ENCODE measurements around the gene THOC5.
"Not testable (repeated sequence)": the region's sequence is repeated elsewhere in the genome, so short reads cannot be mapped to it uniquely, and the experiment has no call there.

Gene THOC5

DNA sequence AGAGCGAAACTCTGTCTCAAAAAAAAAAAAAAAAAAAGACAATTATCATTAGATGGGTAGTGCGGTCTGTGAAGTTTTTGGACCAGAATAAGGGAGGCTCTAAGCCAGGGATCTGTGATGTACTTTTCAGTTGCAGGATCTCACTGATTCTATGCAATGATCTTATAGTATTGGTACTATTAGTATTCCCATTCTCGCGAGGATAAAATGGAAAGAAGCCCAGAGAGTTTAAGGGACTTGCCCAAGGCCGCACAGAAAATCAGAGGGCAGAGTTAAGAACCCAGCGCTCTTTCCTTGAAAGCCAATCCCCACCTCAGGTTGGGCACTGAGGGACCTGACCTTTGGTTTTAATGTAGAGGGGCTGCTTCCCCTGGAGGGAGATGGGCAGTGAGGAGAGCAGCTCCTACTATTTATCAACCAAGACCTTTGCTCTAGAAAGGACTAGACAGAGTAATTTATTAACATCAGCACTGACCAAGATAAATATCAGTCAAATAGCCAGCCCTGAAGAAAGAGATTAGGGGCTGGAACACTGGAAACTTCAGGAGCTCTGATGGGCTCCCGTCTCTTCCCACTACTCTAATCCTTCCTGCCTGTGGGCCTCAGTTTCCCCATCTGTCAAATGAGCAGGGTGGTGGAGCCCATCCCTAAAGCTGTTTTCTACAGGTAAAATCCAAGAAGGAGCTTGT lies 21.3 kb upstream of the THOC5 start:
- no peak for TF ChIP-seq POLR2A (IDR thresholded peaks at IDR 0.05; ENCODE audit: low read depth, low read length)
- FAIRE-seq (no peak), DNase-seq (ENCODE audit: insufficient read length, low spot score) (no peak)

DNA sequence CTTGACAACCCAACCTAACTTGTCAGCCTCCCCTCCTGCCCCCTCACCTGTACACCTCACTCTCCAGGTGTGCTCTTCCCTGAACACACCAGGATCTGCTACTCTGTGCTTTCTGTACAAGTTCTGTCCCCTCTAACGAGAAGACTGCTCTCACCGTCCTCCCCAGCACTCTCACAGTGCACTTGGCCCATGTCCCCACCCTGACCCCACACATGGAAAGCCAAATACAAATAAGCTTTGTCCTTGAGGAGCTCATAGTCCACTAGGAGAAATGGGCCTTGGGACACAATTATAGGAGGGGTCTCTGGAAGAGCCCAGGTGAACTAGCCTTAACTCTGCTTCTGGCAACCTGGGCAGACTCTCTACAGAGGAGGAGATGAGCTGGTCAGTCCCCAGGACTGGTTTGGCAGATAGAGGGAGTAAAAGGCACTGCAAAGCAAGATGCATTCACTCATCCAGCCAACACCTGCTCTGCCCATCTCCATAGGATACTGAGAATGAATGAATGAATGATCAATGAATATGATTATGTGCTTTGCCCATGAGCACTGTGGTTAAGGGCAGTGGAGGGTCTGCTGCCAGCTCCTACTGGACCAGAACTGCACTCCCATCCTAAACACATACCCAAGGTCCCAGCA lies 17.5 kb upstream of the THOC5 start:
- FAIRE-seq, result no peak
- TF ChIP-seq POLR2A (IDR thresholded peaks at IDR 0.05; ENCODE audit: low read depth, low read length), result no peak
- no peak for DNase-seq (ENCODE audit: insufficient read length, low spot score)

DNA sequence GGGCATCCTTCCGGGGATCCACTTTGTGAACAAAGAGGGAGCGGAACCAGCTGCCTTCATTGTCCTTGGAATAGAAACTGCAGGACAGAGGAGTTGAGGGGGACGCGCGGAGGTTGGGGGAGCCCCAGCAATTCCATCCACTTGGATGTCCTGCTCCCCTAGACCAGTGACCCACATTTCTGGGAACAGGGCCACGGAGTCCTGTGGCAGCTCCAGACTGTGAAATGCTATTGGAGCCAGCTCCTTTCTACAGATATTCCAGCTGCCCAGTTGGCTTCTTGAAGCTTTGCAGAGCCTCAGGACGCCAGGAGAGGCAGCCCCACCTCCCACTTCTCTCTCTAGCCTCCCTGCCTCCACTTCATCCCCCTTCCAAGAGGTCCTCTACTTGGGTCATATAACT lies 16.9 kb upstream of the THOC5 start:
- DNase-seq (ENCODE audit: insufficient read length, low spot score), result no peak
- no peak for FAIRE-seq
- TF ChIP-seq POLR2A (IDR thresholded peaks at IDR 0.05; ENCODE audit: low read depth, low read length), result no peak

DNA sequence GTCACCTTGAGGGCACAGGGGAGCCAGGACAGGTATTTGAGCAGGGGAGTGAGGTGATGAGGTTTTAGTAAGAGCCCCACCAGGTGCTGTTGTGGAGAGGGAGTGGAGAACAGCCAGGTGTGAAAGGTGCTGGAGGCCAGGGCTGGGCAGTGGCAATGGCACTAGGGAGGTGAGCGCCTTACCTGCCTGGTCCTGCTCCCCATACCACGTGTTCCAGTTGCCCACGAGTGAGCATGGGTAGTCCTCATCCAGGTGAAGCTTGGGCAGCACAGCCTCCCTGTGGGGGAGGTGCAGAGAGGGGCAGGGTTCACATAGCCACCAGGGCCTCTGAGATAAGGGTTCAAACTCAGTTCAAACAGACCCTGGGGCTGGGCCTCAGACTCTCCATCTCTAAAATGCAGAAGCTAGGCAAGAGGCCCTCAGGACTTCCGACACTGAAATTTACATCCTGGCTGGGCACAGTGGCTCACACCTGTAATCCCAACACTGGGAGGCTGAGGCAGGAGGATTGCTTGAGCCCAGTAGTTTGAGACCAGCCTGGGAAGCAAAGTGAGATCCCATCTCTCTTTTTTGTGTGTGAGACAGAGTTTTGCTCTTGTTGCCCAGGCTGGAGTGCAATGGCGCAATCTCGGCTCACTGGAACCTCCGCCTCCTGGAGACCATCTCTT lies 15.6 kb upstream of the THOC5 start:
- TF ChIP-seq POLR2A (IDR thresholded peaks at IDR 0.05; ENCODE audit: low read depth, low read length), result no peak
- DNase-seq (ENCODE audit: insufficient read length, low spot score), result no peak
- no peak for FAIRE-seq

DNA sequence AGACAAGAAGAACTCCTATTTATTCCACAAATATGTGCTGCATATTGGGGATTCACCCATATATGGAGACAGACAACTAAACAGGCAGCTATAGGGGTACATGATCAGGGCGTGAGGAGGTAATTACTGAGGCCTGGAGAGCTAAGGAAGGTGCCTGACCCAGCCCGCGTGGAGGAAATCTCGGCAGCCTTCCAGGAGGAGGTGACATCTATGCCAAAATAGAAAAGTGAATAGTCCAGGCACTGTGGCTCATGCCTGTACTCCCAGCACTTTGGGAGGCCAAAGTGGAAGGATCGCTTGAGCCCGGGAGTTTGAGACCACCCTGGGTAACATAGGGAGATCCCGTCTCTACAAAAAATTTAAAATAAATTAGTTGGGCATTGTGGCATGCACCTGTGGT lies 13.8 kb upstream of the THOC5 start:
- no peak for TF ChIP-seq POLR2A (IDR thresholded peaks at IDR 0.05; ENCODE audit: low read depth, low read length)
- DNase-seq (ENCODE audit: insufficient read length, low spot score), result no peak
- FAIRE-seq, result no peak

DNA sequence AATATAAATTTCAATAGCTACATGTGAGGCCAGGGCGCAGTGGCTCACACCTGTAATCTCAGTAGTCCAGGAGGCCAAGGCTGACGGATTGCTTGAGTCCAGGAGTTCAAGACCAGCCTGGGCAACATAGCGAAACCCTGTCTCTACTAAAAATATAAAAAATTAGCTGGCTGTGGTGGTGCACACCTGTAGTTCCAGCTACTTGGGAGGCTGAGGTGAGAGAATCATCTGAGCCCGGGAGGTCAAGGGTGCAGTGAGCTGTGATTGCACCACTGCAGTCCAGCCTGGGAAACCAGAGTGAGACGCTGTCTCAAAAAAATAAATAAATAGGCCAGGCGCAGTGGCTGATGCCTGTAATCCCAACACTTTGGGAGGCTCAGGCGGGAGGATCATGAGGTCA lies 13.0 kb upstream of the THOC5 start:
- DNase-seq (ENCODE audit: insufficient read length, low spot score); FAIRE-seq: not testable (repeated sequence)

DNA sequence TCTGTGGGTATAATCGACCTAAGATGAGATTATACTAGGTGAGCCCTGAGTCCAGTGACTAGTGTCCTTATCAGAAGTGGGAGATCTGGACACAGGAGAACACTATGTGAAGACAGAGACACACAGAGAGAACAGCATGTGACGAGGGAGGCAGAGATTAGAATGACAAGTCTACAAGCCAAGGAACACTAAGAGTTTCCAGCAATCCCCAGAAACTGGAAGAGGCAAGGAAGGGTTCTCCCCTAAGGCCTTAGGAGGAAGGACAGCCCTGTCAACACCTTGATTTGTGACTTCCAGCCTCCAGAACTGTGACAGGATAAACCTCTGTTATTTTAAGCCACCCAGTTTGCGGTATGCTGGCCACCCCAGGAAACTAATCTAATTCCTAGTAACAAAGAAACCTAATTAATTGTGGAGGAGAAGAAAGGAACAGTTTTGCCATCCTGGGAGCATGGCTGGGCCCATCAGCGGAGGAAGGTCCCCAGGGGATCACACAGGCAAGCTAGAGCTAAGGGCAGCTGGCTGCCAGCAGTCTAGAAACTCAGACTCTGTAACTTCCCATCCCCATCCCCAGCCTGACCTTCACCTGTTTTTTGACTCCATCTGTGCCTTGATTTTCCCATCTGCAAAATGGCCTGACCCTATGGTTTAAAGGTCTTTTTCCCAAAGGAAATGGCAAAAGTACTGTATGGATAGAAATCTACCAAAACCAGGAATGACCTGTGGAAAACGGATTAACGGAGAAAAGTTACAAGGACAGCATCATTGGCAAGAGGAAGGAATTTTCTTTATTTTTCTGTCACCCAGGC lies 10.3 kb upstream of the THOC5 start:
- FAIRE-seq (no peak), DNase-seq (ENCODE audit: insufficient read length, low spot score) (no peak)
- no peak for TF ChIP-seq POLR2A (IDR thresholded peaks at IDR 0.05; ENCODE audit: low read depth, low read length)

DNA sequence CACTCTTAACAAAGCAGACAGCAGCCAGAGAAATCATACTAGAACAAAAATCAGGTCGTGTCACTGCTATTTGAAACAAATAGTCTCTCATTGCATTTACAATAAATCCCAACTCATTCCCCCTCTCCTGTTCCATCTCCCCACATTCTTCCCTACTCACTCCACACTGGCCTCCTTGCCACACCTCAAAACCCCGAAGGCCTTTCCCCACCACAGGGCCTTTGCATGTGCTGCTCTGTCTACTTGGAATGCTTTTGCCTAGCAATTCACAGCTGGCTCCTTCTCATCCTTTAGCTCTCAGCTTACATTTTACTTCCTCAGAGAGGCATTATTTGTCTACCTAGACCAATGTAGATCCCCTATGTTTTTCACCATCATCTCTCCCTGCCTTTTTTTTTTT lies 6.3 kb upstream of the THOC5 start:
- TF ChIP-seq POLR2A (IDR thresholded peaks at IDR 0.05; ENCODE audit: low read depth, low read length), result no peak
- FAIRE-seq (no peak), DNase-seq (ENCODE audit: insufficient read length, low spot score) (no peak)

DNA sequence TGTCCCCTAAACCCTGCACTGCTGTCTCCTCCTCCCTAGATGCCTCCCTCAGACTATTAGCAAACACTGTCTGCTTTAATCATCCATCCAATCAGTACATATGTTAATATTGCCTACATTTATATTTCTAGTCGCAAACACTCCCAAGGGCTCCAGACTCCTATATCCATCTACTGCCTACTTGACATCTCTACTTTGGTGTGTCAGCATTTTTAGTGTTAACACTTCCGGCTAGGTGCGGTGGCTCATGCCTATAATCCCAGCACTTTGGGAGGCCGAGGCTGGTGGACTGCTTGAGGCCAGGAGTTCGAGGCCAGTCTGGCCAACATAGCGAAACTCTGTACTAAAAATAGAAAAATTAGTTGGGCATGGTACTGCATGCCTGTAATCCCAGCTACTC lies 5.5 kb upstream of the THOC5 start:
- no peak for FAIRE-seq

DNA sequence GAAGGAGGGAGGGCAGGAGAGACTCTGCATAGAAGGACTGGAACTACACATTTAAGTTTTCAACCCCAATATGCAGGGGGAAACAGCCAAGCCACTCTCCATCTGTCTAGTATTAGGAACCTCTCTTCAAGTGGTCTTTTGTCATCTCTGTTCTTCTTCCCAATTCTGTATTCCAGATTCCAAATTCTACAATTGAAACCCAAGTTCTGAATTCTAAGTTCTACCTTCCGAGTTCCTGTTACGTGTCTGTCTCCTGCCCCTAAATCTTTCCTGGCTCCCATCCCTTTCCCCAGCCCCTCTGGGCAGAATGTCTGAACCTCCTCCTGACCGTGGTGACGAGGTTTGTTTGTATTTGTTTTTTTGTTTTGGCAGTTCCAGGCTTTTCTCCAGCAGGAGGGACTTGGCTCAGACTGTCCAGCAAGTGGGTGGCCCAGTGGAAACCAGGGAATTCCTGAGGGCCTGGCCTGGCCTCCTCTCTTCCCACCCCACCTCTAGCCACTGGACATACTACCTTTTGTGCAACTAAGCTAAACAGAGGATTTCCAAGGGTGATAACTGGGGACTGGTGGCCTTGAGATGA lies 1.6 kb upstream of the THOC5 start:
- TF ChIP-seq POLR2A (IDR thresholded peaks at IDR 0.05; ENCODE audit: low read depth, low read length), result no peak
- DNase-seq (ENCODE audit: insufficient read length, low spot score) (no peak), FAIRE-seq (no peak)

More for the DNA sequence above, 5.5 kb upstream of the THOC5 start:
- DNase-seq (ENCODE audit: insufficient read length, low spot score), result no peak
- no peak for TF ChIP-seq POLR2A (IDR thresholded peaks at IDR 0.05; ENCODE audit: low read depth, low read length)

DNA sequence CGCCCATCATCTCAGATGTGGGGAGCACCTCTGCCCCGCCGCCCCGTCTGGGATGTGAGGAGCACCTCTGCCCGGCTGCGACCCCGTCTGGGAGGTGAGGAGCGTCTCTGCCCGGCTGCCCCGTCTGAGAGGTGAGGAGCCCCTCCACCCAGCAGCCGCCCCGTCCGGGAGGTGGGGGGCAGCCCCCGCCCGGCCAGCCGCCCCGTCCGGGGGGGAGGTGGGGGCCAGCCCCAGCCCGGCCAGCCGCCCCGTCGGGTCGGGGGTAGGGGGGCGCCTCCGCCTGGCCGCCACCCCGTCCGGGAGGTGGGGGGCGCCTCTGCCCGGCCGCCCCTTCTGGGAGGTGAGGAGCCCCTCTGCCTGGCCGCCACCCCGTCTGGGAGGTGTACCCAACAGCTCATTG lies 1.2 kb downstream of the THOC5 start:
- FAIRE-seq; DNase-seq (ENCODE audit: insufficient read length, low spot score): not testable (repeated sequence)

DNA sequence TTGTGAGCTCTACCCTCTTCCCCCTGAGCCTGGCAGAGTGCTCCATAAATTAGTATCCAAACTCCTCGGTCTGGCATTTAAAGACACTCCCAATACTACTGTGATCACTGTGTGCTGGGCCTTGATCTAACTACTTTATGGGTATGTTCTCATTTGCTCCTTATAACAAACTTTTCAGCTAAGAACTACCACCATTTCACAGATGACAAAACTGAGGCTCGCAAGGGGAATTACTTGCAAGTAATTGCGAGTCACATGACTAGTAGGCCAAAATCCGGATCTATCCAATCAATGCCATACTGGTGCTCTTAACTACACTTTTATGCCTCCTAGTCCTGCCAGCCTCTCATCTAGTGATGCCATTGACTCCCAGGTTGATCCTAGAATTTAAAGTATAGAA lies 3.6 kb downstream of the THOC5 start:
- TF ChIP-seq POLR2A (IDR thresholded peaks at IDR 0.05; ENCODE audit: low read depth, low read length), result no peak
- DNase-seq (ENCODE audit: insufficient read length, low spot score) (no peak), FAIRE-seq (no peak)

DNA sequence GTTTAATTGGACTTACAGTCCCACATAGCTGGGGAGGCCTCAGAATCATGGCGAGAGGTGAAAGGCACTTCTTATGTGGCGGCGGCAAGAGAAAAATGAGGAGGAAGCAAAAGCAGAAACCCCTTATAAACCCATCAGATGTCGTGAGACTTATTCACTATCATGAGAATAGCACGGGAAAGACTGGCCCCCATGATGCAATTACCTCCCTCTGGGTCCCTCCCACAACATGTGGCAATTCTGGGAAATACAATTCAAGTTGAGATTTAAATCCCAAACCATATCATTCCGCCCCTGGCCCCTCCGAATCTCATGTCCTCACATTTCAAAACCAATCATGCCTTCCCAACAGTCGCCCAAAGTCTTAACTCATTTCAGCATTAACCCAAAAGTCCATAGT lies 8.5 kb downstream of the THOC5 start:
- not testable (repeated sequence) for FAIRE-seq; DNase-seq (ENCODE audit: insufficient read length, low spot score)

DNA sequence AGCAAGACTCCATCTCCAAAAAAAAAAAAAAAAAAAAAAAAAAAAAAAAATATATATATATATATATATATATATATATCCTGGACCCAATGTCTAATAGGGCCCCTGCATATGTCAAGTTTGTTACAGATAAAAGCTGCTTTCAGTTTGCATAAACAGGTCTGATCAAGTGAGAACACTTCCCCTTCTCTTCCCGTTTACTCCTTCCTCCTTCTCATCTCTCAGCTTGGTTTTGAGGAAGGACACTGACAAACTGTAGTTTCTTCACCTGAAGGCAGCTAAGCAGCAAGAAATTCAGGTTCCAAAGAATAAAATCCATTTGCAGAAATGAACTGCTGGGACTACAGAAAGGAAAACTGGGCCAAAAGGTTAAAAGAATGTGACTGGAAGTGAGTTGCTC lies 11.7 kb downstream of the THOC5 start:
- no peak for TF ChIP-seq POLR2A (IDR thresholded peaks at IDR 0.05; ENCODE audit: low read depth, low read length)
- FAIRE-seq (no peak), DNase-seq (ENCODE audit: insufficient read length, low spot score) (no peak)

Data from H54 (cell line).